ENCODE data around the gene NPBWR2. TPM values are rescaled to one million over a fixed set of nuclear protein-coding genes. Genes with fewer than 3 reads are reported as not detected.

The NPBWR2 gene
- total and polyA plus RNA-seq, 9 of the 15 experiments (the other 6 are each of a cell fraction or from before 2014, with no cell fraction given), result not detected

- TF ChIP-seq MTA2 (IDR thresholded peaks at IDR 0.05; ENCODE audit: low read depth) (no peak), THRAP3 (IDR thresholded peaks at IDR 0.05; ENCODE audit: borderline replicate concordance) (no peak), ZNF79 (CRISPR knock-in tag; IDR thresholded peaks at IDR 0.05; ENCODE audit: low read depth) (no peak), GABPB1 (CRISPR knock-in tag; IDR thresholded peaks at IDR 0.05) (no peak), ZNF280A (IDR thresholded peaks at IDR 0.05; ENCODE audit: low read depth, partially characterized antibody) (no peak), HOMEZ (CRISPR knock-in tag; IDR thresholded peaks at IDR 0.05) (no peak), ZNF407 (IDR thresholded peaks at IDR 0.05; ENCODE audit: low read depth) (no peak), AFF1 (IDR thresholded peaks at IDR 0.05; ENCODE audit: low read depth in 1 of 2, partially characterized antibody in 2 of 2) (no peak)
Observed at GRCh38 chr20:64086801-64087200, 20.6 kb downstream of the NPBWR2 start (continued).
